Measurements from ENCODE around the gene MAPK8. TPM values are rescaled to one million over a fixed set of nuclear protein-coding genes. Genes with fewer than 3 reads are reported as not detected.

MAPK8 gene
- total RNA-seq, 2 experiments from 2014 or later = 47.8 to 50.6 TPM

DNA sequence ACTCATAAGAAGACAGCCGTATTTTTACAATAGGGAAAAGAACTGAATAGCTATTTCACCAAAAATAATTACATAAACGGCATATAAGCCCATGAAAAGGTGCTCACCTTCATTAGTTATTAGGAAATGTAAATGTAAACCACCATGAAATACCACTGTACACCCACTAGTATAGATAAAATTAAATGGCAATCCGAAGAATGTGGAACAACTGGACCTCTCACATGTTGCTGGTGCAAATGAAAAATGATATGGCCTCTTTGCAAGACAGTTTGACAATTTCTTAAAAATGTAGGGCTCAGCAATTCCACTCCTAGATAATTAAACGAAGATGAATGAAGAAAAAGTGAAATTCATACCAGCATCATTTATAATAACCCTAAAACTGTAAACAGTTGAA lies 91.8 kb downstream of the MAPK8 start:
- ChIA-PET POLR2A (no interaction called here), CTCF (no interaction called here)
- H3K27ac ChIP-seq (ENCODE audit: low read depth in 1 of 2, low read length in 2 of 2) = no peak overlapping the region
- no peaks in the 10 kb centered on the region for H3K27me3 Mint-ChIP-seq
- H3K9me3 Mint-ChIP-seq = no peaks in the 10 kb centered on the region
- no peaks in the 10 kb centered on the region for H3K36me3 ChIP-seq (ENCODE audit: insufficient read depth, low read length)
- DNase-seq (no peak), ATAC-seq (ENCODE audit: poor library complexity) (no peak)
- no peak overlapping the region for H3K27ac Mint-ChIP-seq
- peaks cover 28% of the 10 kb centered on the region for H3K4me1 Mint-ChIP-seq (ENCODE audit: low read depth)
- H3K4me1 ChIP-seq (ENCODE audit: insufficient read depth, low read length) = no peaks in the 10 kb centered on the region
- no peak overlapping the region for H3K4me3 Mint-ChIP-seq
- no peaks in the 10 kb centered on the region for H3K27me3 ChIP-seq (ENCODE audit: control insufficient read depth in 1 of 2, insufficient read depth in 2 of 2, low read length in 2 of 2)
- H3K9me3 ChIP-seq (ENCODE audit: control insufficient read depth in 1 of 2, insufficient read depth in 1 of 2, low read length in 2 of 2) = no peaks in the 10 kb centered on the region
- intact Hi-C loops (cut with DNase I, micrococcal nuclease) = no loop called here
- peaks cover 7% of the 10 kb centered on the region for H3K36me3 Mint-ChIP-seq (ENCODE audit: low read depth)
- TF ChIP-seq, protein P1, sequence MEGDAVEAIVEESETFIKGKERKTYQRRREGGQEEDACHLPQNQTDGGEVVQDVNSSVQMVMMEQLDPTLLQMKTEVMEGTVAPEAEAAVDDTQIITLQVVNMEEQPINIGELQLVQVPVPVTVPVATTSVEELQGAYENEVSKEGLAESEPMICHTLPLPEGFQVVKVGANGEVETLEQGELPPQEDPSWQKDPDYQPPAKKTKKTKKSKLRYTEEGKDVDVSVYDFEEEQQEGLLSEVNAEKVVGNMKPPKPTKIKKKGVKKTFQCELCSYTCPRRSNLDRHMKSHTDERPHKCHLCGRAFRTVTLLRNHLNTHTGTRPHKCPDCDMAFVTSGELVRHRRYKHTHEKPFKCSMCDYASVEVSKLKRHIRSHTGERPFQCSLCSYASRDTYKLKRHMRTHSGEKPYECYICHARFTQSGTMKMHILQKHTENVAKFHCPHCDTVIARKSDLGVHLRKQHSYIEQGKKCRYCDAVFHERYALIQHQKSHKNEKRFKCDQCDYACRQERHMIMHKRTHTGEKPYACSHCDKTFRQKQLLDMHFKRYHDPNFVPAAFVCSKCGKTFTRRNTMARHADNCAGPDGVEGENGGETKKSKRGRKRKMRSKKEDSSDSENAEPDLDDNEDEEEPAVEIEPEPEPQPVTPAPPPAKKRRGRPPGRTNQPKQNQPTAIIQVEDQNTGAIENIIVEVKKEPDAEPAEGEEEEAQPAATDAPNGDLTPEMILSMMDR (IDR thresholded peaks at IDR 0.05) = no peak
- no peak overlapping the region for H3K4me3 ChIP-seq (ENCODE audit: low read length)

DNA sequence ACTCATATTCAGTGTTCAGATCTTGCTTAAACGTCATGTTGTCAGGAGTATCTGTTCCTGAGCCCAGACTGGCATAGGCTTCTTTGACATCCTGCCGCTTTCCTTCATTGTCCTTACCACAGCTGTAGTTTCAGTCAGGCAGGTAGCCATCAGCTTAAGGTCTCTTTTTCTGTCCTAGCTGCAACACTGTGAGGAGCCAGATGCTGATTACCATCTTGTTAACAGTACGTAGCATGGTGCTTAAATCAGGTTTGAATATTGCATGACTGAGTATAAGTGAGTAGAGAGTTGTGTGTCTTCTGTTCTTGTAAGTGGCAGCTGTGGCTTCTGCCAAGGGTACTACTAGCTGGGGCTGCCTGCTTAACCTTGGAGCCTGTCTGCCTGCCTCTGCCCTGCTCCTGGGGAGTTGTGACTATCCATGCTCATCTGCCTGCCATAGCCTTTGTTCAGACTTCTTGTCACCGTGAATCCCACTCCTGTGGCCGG lies 92.6 kb downstream of the MAPK8 start:
- TF ChIP-seq, protein P1 (IDR thresholded peaks at IDR 0.05) = no peak
- no peak overlapping the region for H3K27ac ChIP-seq (ENCODE audit: low read depth in 1 of 2, low read length in 2 of 2)
- Mint-ChIP-seq H3K4me3 (no peak overlapping the region), H3K27ac (no peak overlapping the region), H3K36me3 (ENCODE audit: low read depth) (peaks cover 7% of the 10 kb centered on the region), H3K27me3 (no peaks in the 10 kb centered on the region), H3K9me3 (no peaks in the 10 kb centered on the region), H3K4me1 (ENCODE audit: low read depth) (peaks cover 28% of the 10 kb centered on the region)
- intact Hi-C loops (cut with DNase I, micrococcal nuclease) = no loop called here
- ChIA-PET CTCF (no interaction called here), POLR2A (no interaction called here)
- ATAC-seq (ENCODE audit: poor library complexity) (no peak), DNase-seq (no peak)
- no peaks in the 10 kb centered on the region for H3K4me1 ChIP-seq (ENCODE audit: insufficient read depth, low read length)
- no peaks in the 10 kb centered on the region for H3K36me3 ChIP-seq (ENCODE audit: insufficient read depth, low read length)
- no peaks in the 10 kb centered on the region for H3K27me3 ChIP-seq (ENCODE audit: control insufficient read depth in 1 of 2, insufficient read depth in 2 of 2, low read length in 2 of 2)
- no peaks in the 10 kb centered on the region for H3K9me3 ChIP-seq (ENCODE audit: control insufficient read depth in 1 of 2, insufficient read depth in 1 of 2, low read length in 2 of 2)
- no peak overlapping the region for H3K4me3 ChIP-seq (ENCODE audit: low read length)

DNA sequence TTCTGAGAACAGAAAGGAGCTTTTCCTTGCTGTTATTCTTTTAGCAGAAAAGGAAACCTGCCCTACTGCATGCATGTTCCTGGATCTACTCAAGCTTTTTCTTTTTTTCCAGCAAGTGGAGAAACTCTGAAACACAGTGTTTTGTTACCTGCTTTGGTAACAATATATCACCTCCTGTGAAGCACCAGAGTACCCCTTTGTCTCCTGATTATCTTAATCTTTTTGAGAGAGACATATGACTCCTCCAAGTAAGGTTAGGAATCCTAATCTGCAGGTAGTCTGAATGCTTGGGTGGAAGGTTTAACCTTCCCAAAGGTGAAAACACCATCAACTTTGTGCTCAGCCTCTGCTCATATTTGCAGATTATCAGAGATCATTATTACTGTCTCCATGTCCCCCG lies 93.1 kb downstream of the MAPK8 start:
- H3K27ac Mint-ChIP-seq = no peak overlapping the region
- POLR2A ChIA-PET = no interaction called here

More for the DNA sequence above, 93.1 kb downstream of the MAPK8 start:
- Mint-ChIP-seq H3K9me3 (no peaks in the 10 kb centered on the region), H3K4me1 (ENCODE audit: low read depth) (peaks cover 28% of the 10 kb centered on the region), H3K36me3 (ENCODE audit: low read depth) (peaks cover 10% of the 10 kb centered on the region), H3K4me3 (no peak overlapping the region), H3K27me3 (no peaks in the 10 kb centered on the region)
- no peaks in the 10 kb centered on the region for H3K4me1 ChIP-seq (ENCODE audit: insufficient read depth, low read length)
- H3K27ac ChIP-seq (ENCODE audit: low read depth in 1 of 2, low read length in 2 of 2) = no peak overlapping the region
- H3K9me3 ChIP-seq (ENCODE audit: control insufficient read depth in 1 of 2, insufficient read depth in 1 of 2, low read length in 2 of 2) = no peaks in the 10 kb centered on the region
- ATAC-seq (ENCODE audit: poor library complexity) = no peak
- intact Hi-C loops (cut with DNase I, micrococcal nuclease) = no loop called here
- no peak overlapping the region for H3K4me3 ChIP-seq (ENCODE audit: low read length)
- DNase-seq = no peak
- H3K36me3 ChIP-seq (ENCODE audit: insufficient read depth, low read length) = peaks cover under 1% of the 10 kb centered on the region
- no peaks in the 10 kb centered on the region for H3K27me3 ChIP-seq (ENCODE audit: control insufficient read depth in 1 of 2, insufficient read depth in 2 of 2, low read length in 2 of 2)
- CTCF ChIA-PET = no interaction called here
- TF ChIP-seq, protein P1 (IDR thresholded peaks at IDR 0.05) = no peak

Measured in CD4-positive, alpha-beta T cell (primary cell).